K562 (cell line): Measurements from ENCODE around the gene ABCF2.

Source experiments
- CBFA2T3 ChIP-seq: fragments of 450-650 bp; IDR thresholded peaks from 2 replicates; pipeline ENCODE4 v1.6.1; 2017
- CHD2 ChIP-seq: IDR thresholded peaks from 2 replicates; pipeline ENCODE4 v1.6.1; 2011; ENCODE audit warnings: low read depth, low read length
- EZH2 ChIP-seq: IDR thresholded peaks from 2 replicates; pipeline ENCODE4 v1.6.1; 2012; ENCODE audit warnings: low read depth, mild to moderate bottlenecking, inconsistent platforms, low read length, borderline replicate concordance
- FIP1L1 ChIP-seq: fragments of 200-400 bp; formaldehyde crosslinking; IDR thresholded peaks from 2 replicates; pipeline ENCODE4 v1.6.1; 2018; ENCODE audit warnings: mild to moderate bottlenecking, low read depth, low read length; ENCODE audit not compliant: poor library complexity, severe bottlenecking
- NUFIP1 ChIP-seq: fragments of 450-650 bp; IDR thresholded peaks from 2 replicates; pipeline ENCODE4 v1.6.1; 2018; ENCODE audit not compliant: partially characterized antibody
- POLR2A ChIP-seq: fragments of 450-650 bp; conservative IDR thresholded peaks from 2 replicates; pipeline ENCODE4 v1.6.1; 2016
- PRPF4 ChIP-seq: fragments of 200-400 bp; formaldehyde crosslinking; IDR thresholded peaks from one replicate; pipeline ENCODE4 v1.6.1; 2017; ENCODE audit warnings: low read length, low read depth, mild to moderate bottlenecking; ENCODE audit not compliant: insufficient read depth, poor library complexity, severe bottlenecking
- ZNF274 ChIP-seq: IDR thresholded peaks from 2 replicates; pipeline ENCODE4 v1.6.1; 2011; ENCODE audit warnings: low read depth, mild to moderate bottlenecking, low read length, moderate library complexity, borderline replicate concordance
- ZNF707 ChIP-seq: fragments of 250-450 bp; sonication (Bioruptor Pico); conservative IDR thresholded peaks from 2 replicates; pipeline ENCODE4 v1.8.0; 2022; ENCODE audit warnings: inconsistent platforms, mild to moderate bottlenecking, moderate library complexity
- ZSCAN29 ChIP-seq: fragments of 450-650 bp; IDR thresholded peaks from 2 replicates; pipeline ENCODE4 v1.6.1; 2017
- TF ChIP-seq, protein P1 (sequence below): sonication (generic); formaldehyde crosslinking; IDR thresholded peaks from 2 replicates; pipeline ENCODE4 v1.8.0; 2022; ENCODE audit warnings: mild to moderate bottlenecking, missing genetic modification reagents, borderline replicate concordance
- TF ChIP-seq, protein P2 (sequence below): fragments of 250-450 bp; sonication (Bioruptor Pico); IDR thresholded peaks from 2 replicates; pipeline ENCODE4 v1.9.0; 2021; ENCODE audit warnings: mild to moderate bottlenecking

DNA sequence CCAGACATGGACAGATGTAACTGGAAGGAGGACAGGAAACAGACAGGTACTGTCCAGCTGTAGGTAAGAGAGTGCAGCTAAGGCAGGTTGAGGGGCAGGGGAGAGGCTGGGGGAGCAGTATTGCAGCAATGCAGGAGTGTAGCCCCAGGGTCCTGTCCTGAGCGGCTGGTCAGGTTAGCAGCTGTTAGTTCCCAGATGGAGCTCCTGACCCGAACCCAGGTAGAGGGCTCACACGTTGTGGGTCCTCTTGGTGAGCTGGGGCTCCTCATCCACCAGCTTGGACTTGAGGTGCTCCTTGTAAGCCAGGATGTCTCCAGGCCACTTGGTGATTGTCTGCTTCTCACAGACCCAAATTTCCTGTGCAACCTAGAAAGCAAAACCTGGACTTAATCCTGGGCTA lies 13.2 kb downstream of the ABCF2 start:
- TF ChIP-seq PRPF4 (no peak), ZSCAN29 (no peak), NUFIP1 (no peak), CBFA2T3 (no peak), ZNF707 (CRISPR knock-in tag) (no peak), ZNF274 (no peak), FIP1L1 (no peak), POLR2A (no peak), CHD2 (no peak), EZH2 (no peak)
- TF ChIP-seq, protein P1, sequence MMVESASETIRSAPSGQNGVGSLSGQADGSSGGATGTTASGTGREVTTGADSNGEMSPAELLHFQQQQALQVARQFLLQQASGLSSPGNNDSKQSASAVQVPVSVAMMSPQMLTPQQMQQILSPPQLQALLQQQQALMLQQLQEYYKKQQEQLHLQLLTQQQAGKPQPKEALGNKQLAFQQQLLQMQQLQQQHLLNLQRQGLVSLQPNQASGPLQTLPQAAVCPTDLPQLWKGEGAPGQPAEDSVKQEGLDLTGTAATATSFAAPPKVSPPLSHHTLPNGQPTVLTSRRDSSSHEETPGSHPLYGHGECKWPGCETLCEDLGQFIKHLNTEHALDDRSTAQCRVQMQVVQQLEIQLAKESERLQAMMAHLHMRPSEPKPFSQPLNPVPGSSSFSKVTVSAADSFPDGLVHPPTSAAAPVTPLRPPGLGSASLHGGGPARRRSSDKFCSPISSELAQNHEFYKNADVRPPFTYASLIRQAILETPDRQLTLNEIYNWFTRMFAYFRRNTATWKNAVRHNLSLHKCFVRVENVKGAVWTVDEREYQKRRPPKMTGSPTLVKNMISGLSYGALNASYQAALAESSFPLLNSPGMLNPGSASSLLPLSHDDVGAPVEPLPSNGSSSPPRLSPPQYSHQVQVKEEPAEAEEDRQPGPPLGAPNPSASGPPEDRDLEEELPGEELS (CRISPR knock-in tag), result no peak
- TF ChIP-seq, protein P2, sequence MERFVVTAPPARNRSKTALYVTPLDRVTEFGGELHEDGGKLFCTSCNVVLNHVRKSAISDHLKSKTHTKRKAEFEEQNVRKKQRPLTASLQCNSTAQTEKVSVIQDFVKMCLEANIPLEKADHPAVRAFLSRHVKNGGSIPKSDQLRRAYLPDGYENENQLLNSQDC (CRISPR knock-in tag), result no peak
